Stimulated activated naive CD4-positive, alpha-beta T cell (primary cell): ENCODE data around the gene C2orf74.
A peak's percentile ranks its signal among the peaks of the same experiment; 100 is the strongest.
"Not testable (repeated sequence)": the region's sequence is repeated elsewhere in the genome, so short reads cannot be mapped to it uniquely, and the experiment has no call there.

Experiments used
- DNase-seq, 6 experiments: peaks; one replicate each; lab custom pipeline; 2025; lab: John Stamatoyannopoulos, UW

Gene C2orf74

DNA sequence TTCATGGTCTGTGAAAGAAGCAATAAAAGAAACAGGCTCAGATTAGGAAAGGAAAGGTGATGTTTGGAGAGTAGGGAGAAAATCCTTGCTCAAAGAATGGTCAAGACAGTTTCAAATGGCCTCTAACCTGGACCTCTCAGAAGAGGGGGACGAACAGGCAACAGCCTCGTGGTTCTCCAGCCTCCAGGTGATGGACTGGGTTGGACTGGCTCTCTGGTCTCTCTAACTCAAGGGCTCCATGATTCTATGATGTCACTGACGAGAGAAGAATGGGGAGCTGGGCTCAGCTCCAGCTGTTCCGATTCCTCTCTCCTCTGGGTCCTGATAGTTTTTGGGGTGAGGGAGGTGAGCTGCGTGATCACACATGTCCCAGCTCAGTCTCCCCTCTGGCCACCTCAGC, at the start of gene C2orf74:
Gene C2orf74, plus strand, starts transcription at position 301 of the 400 bp plus-strand sequence. CDS start 327 bp downstream, outside the sequence.
- no peak for DNase-seq

DNA sequence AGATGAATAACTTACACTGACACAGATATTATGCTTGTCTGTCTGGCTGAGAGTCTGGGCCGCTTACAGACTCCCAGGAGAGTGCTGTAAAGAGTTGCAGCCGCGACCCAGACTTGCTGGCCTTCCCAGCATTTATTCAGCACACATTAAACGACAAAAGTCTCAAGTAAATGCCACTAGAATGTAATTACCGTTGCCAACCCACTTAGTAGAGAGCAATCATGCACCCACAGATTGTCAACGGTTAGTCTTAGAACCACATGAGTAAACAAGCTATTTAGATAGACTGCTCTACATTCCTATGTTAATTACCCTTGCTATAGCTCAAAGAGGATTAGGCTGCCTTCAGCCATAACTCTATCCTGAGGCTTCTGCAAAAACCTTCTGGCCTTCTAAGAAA, 47.8 kb upstream of the C2orf74 start:
- no peak for DNase-seq

DNA sequence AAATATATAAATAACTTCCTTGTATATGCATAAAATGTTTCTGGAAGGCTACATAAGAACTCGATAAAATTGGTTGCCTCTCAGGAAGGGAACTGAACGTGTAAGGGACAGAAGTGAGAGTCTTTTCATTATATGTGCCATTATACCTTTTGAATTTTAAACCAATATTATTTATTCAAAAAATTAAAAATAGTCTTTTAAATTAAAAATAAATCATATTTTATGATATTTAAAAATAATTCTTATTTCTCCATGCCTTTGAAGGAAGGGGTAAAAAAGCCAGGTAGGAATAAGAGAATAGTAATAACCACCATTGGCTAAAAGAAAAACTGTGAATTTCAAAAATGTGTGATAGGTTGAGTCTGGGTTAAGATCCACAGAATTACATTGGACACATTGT, 45.7 kb upstream of the C2orf74 start:
- DNase-seq, result no peak

DNA sequence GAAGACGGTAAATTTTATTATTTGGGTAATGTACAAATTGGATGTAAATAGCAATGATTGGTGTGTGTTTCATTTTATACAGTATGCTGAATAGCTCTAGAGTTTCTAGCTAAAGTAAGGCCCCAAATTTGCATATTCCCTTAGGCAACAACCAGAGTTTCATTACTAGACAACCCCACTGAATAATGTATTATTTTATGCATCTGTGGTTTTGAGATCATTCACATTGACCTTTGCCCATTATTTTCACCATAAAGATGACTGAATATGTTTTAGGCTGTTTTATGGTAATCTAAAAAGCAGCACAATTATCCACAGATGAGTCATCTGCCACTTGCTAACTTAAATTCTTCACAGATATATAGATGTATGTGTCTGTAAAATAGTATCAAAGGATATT, 44.5 kb upstream of the C2orf74 start:
- DNase-seq, result no peak

DNA sequence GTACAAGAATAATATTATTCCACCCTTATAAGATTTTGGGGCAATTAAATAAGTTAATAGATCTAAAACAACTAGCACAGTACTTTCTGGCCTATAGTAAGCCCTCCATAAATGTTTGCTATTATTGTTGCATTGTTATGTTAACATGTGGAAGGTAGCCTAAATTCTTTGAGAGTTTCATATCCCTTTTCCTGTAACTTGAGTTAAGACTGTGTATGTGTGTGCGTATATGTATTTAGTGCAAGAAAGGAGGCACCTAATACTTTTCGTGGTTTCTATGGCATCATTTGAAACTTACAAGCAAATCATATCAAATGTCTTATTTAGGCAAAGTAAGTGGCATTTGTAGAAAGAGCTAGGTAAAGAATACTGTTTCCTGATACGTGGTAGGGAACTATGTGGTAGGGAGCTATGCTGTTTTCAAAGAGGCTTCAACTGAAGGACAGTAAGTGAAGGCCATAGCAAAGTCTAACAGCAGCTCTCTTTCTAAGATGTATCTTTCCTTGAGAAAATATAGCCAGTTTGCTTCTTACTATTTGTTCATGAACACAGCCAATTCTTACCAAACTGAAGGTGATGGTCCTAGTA, 36.8 kb upstream of the C2orf74 start:
- no peak for DNase-seq

DNA sequence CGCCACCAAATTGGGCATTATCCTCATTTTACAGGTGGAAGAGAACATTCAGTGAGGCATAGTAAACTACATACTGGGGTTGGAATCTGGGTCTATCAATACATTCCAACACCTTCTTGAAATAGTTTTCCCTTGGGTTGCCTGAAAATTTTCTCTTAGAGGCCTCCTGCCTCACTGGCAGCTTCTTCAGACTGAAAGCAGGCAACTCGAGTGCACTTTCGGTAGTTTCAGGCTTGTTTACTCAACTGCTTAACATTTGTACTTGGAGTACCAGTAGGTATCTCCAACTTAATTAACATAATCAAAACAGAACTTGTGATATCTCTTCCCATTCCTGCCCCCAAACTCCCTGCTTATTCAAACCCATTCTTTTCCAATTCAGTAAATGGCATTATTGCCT, 36.2 kb upstream of the C2orf74 start:
- no peak for DNase-seq

DNA sequence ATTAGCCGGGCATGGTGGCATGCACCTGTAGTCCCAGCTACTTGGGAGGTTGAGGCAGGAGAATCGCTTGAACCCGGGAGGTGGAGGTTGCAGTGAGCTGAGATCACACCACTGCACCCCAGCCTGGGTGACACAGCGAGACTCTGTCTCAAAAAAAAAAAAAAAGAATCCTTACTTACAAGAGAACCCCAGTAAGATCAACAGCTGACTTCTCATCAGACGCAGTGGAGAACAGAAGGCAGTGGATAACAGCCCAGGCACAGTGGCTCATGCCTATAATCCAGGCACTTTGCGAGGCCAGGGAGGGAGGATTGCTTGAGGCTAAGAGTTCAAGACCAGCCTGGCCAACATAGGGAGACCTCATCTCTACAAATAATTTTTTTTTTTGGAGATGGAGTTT, 33.9 kb upstream of the C2orf74 start:
- not testable (repeated sequence) for DNase-seq

DNA sequence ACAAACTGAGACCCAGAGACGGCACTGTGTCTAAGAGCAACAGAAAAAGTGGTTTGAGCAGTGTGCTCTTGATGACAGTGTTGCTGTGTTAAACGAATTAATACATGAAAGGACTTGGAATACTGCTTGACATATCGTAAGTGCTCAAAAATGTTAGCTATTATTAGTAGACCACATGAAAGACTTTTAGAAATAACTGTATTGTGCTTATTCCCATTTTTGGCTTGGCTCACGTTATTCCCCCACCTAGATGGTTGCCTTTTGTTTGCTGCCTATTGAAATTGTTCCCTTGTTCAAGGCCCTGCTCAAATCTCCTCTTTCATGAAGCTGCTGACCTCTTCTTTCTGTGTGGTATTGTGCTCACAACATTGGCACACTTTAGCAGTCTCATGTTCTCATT, 27.8 kb upstream of the C2orf74 start:
- DNase-seq, result no peak

DNA sequence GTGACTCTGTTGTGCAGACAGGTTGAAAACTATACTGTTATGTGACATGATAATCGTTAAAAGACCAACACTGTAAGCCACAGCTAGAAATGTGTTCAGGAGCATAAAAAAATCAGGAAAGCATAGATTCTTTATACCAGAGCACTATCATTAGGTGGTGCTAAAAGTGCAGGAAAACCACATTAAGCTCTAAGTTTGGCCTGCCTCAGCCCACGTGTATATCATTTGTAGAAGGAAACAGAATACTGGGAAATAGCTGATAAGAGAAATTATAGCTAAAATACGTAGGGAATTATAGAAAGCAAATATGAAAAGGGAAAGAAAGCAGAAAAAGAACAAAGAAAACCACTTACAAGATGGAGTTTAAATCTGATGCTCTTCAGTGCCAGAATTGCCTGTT, 26.5 kb upstream of the C2orf74 start:
- DNase-seq, result peak in 1 of 6 experiments; percentile 10

DNA sequence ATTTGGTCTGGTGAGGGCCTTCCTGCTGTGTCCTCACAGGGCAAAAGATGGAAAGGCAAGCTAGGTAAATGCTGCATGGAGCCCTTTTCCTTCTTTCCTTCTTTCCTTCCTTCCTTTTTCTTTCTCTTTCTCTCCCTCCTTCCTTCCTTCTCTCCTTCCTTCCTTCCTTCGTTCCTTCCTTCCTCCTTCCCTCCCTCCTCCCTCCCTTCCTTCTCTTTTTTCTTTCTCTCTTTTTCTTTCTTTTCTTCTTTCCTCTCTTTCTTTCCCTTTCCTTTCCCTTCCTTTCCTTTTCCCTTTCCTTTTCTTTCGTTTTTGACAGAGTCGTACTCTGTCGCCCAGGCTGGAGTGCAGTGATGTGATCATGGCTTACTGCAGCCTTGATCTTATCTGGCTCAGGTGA, 23.1 kb upstream of the C2orf74 start:
- no peak for DNase-seq

DNA sequence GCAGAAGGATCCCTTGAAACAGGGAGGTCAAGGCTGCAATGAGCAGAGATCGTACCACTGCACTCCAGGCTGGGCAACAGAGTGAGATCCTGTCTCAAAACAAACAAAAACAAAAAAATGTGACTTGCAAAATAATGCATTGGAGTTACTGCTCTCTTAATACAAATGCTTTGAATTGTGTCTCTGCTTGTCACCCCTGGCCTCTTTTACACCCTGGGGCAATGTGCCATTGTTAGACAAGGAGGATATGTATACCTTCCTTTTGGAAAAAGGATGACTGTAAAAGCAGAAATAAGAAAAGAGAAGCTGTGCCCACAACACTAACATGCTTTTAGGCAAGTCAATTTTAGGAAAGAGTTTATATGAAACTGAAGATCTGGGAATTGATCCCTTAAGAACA, 20.8 kb upstream of the C2orf74 start:
- no peak for DNase-seq

DNA sequence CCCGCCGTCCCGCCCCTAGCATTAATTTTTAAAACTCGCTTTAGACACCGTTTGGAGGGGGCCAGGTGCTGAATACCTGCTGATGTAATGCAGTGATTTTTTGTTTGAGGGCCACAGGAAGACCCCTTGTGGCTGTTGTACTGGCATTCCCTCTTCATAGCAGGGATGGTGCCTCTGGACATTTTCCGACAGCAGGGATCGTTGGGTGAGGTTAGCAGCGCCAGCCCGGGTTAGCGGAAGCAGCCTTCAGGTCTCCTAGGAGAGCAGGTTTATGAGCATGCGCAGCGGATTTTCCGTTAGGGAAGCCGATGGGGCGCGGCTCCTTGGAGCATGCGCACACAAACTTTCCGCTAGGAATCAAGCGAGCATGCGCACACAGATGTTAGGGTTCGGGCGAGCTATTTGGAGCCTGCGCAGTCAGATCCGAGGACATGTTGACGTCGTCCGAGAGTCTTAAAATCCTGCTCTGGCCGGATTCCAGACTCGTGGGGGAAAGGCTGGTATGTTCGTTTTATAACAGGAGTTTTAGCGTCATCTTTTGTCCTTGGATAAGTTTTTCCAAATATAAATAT, 17.2 kb upstream of the C2orf74 start:
- DNase-seq, result peak; percentile 72 to 92 (median 87)

DNA sequence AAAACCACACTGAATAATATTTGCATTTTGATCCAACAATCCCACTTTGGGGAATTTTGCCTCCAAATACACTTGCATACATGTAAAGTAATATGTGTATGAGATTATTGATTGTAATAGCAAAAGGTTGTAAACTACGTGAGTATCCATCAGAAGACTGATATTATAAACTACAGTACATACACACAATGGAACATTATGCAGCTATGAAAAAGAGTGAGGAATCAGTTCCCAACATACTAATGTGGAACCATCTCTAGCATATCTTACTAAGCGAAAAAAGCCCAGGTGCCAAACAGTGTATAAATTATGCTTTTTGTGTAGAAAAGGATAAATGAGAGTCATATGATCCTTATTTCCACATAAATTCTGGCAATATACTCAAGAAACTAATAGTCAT, 16.0 kb upstream of the C2orf74 start:
- no peak for DNase-seq

DNA sequence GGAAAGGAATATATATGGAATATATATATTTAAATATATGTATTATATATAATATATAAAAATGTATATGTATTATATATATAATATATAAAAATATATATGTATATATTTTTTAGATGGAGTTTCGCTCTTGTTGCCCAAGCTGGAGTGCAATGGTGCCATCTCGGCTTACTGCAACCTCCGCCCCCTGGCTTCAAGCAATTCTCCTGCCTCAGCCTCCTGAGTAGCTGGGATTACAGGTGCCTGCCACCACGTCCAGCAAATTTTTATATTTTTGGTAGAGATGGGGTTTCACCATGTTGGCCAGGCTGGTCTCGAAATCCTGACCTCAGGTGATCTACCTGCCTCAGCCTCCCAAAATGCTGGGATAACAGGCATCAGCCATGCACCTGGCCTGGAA, 13.9 kb upstream of the C2orf74 start:
- DNase-seq, result not testable (repeated sequence)

DNA sequence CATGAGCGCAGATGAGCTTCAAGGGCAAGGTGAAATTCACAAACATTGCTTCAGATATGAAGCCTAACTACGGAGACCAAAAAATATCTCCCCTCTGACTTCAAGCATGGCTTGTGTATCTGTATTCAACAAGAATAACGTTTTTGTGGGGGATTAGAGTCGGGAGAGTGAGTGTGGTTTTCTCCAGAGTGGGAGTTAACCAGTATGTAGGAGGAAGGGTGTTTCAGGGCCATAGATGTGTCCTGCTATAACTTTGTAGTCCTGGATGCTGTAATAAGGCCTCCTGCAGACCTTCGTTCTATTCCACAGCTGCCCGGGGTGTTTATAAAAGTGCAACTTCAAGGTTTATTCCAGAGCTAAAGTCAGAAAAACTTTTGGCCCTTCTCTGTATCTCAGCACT, 12.9 kb upstream of the C2orf74 start:
- DNase-seq, result no peak

DNA sequence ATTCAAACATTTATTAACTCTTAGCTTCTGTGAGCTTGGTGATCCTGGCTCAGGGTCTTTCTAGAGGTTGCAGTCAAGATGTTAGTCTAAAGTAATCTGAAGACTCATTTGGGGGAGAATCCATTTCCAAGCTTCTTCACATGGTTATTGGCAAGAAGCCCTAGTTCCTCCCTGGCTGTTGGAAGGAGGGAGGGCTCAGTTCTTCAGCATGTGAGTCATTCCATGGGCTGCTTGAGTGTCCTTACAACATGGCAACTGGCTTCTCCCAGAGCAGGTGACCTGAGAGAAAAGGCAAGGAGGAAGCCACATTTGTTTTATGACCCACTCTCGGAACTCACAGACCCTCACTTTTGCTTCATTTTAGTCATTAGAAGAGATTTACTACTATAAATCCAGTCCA, 10.6 kb upstream of the C2orf74 start:
- no peak for DNase-seq

DNA sequence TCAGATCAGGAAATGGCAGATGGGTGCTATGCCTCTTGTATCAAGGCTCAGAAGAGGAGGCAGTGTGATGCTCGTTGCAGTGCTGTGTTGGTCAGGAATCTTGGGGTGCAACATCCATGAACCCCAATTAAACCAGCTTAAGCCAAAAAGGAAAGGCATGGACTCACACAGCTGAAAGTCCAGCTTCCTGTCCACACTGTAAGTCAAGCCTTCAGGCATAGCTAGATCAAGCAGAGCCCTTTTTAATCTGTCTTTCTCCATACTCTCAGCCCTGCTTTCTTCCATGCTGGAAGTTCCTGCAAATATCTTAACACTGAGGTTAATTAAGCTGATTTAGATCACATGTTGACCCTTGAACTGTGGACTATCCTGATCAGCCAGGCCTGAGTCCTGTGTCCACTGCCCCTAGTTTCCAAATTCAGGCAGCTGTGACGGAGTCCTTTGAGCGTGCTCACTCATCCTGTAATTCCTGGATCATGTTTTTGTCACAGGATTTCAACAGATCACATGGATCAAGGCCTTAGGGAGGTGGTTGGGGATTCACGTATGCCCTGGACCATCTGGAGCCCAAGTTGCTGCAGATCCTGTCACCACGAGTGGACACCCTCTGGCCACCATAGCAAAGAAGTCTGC, 4.5 kb upstream of the C2orf74 start:
- DNase-seq, result no peak

DNA sequence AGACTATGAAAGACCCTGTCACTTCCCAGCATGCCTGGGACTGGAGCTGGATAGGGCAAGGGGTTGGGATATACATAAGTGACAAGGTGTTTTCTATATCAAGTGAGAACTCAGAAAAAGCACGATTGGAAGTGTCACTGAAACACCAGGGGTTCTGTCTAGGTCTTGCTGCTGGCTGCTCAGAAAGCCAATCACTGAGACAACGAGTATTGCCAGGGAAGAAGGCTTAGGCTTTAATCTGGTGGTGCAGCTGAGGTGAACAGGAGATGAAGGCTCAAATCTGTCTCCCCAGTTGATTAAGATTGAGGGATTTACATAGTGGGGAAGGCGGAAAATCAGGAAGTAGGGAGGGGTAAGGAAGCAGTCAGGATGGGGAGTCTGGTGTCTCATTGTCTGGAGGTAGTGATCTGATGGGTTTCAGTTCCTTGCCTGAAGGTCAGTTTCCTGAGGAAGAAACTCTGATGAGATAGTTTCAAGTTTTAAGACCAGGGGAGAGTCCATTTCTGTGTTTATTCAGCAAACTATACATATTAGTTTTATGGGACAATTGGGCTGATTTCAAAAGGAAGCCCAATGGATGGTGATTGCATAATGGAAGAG, 3.5 kb upstream of the C2orf74 start:
- no peak for DNase-seq

DNA sequence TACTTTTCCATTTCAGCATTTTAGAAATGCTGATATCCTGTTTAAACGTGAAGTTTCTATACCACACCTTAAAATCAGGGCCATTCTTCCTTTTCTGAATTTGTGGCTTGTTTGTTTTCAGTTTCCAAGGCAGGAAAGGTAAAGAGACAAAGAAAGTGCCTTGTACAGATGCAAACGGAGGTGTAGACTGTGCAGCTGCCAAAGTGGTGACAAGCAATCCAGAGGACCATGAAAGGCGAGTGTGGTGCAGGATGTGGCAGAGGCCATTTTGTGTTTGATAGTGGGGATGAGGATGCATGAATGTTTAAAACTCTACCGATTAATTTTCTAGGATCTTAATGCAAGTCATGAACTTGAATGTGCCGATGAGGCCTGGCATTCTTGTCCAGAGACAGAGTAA, 733 bp downstream of the C2orf74 start:
- no peak for DNase-seq

DNA sequence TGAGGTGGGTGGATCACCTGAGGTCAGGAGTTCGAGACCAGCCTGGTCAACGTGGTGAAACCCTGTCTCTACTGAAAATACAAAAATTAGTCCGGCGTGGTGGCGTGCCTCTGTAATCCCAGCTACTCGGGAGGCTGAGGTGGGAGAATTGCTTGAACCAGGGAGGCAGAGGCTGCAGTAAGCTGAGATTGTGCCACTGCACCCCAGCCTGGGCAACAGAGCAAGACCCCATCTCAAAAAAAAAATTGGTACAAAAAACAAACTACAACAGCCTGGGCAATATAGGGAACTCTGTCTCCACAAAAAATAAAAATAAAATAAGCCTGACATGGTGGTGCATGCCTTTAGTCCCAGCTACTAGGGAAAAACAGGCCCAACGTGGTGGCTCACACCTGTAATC, 3.1 kb downstream of the C2orf74 start:
- not testable (repeated sequence) for DNase-seq

DNA sequence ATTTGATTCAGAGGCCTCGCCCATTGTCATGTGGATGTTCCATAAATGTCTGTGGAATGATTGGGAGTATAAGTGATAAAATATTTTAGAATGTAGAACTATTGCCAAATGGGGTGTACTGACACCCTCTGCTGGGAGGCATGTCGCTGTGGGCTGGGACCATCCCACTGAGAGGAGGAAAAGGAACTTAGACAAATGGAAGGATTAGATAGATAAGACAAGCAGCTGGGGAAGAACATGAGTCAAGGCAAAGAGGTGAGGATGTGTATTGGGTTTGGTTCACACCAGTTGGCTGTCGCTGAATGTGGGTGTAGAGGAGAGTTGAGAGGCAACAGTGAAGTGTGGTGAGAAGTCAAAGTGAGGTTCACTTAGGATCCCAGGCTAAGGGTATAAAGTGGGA, 4.0 kb downstream of the C2orf74 start:
- DNase-seq, result no peak

DNA sequence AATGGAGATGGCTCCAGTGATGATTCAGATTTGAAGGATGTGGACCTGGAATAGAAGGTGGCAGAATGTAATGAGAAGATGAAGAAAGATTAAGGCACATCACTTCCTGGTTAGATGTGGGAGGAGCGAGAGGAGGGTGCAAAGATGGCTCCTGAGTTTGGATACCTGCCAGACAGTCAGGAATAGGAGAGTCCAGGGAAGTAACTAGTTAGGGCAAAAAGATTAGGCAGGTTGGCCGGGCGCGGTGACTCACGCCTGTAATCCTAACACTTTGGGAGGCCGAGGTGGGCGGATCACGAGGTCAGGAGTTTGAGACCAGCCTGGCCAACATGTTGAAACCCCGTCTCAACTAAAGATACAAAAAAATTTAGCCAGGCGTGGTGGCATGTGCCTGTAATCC, 5.6 kb downstream of the C2orf74 start:
- no peak for DNase-seq

DNA sequence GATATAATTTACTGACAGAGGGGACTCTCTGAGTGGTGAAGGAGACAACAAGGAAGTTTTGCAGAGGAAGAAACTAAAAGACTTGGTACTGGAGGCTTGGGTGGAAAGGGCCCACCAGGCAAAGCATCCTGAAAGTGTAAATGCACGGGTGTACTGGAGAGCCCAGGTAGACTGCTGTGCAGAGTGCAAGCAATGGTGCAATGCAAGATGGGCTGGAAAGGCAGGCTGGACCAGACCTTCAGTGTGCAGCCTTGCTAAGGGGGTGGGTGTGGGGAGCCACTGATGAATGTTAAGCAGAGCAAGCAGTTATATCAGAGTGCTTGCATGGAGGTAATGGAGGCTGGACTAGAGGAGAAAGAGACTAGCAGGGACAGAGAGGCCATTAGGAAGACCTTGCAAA, 10.7 kb downstream of the C2orf74 start:
- DNase-seq, result no peak
